Measurements from ENCODE around the gene ASAH2. TPM values are rescaled to one million over a fixed set of nuclear protein-coding genes. Genes with fewer than 3 reads are reported as not detected.
"Not testable (repeated sequence)": the region's sequence is repeated elsewhere in the genome, so short reads cannot be mapped to it uniquely, and the experiment has no call there.

The ASAH2 gene
- total RNA-seq, 4 donors from 2014 or later, result 0.37 to 1.6 (median 0.49) TPM

DNA sequence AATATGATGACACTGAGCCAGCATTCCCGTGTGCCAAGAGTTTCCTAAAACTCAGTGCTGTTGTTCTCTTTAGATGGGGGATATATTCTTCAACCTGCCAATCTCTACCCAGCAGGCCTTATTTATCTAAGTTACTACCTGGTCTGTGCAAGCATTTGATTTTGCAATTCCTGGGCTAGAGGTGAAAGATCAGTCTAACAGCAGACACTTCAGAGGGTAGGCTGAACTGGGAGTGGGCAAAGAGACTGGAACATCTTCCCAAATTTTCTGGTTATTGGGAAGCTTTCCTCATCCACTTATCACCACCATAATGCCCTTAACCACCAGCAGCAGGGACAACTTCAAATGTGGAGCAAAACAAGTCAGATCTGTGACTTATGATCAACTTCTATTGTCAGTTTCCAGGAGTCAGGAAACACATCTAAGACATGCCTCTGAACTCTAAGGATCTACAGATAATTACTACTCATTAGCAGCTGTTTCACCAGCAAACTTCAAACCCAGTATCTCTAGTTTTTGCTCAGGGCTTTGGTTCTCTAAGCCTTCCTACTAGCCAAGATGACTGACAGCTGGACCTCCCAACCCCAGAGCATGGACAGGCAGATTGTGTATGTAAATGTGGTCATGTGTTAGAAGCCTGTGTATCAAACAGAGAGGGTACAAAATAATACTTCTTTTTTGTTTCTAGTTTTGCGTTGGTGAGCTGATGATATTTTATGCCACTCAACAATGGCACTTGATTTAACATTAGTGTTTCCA lies 1.0 kb downstream of the ASAH2 start:
- ATAC-seq (ENCODE audit: low FRiP score), result no peak
- no peak for DNase-seq (ENCODE audit: low spot score)
- TF ChIP-seq, protein P1, sequence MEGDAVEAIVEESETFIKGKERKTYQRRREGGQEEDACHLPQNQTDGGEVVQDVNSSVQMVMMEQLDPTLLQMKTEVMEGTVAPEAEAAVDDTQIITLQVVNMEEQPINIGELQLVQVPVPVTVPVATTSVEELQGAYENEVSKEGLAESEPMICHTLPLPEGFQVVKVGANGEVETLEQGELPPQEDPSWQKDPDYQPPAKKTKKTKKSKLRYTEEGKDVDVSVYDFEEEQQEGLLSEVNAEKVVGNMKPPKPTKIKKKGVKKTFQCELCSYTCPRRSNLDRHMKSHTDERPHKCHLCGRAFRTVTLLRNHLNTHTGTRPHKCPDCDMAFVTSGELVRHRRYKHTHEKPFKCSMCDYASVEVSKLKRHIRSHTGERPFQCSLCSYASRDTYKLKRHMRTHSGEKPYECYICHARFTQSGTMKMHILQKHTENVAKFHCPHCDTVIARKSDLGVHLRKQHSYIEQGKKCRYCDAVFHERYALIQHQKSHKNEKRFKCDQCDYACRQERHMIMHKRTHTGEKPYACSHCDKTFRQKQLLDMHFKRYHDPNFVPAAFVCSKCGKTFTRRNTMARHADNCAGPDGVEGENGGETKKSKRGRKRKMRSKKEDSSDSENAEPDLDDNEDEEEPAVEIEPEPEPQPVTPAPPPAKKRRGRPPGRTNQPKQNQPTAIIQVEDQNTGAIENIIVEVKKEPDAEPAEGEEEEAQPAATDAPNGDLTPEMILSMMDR (IDR thresholded peaks at IDR 0.05), result no peak

- no peak for DNase-seq (ENCODE audit: low spot score)
- ATAC-seq (ENCODE audit: low FRiP score), result no peak
- TF ChIP-seq, protein P1 (IDR thresholded peaks at IDR 0.05), result no peak
Observed at GRCh38 chr10:50248598-50248997, 2.7 kb downstream of the ASAH2 start.

DNA sequence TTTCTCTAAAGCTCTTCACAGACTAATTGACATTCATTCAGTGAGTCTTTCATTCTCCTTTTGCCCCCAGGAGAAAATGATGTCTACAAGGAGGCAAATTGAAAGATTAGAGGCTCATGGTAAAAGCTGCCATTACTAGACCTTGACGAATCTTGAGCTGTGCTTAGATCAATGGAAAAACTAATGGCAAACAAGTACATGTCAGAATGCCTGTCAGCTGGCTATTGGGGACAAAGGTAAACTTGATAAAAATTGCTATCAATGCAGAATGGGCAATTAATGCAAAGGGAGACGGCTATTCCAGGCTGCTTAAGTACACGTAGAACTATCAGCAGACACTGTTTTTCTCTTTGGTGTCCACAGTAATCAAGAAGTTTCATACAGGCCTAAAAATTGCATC lies 3.3 kb downstream of the ASAH2 start:
- DNase-seq (ENCODE audit: low spot score), result no peak
- TF ChIP-seq, protein P1 (IDR thresholded peaks at IDR 0.05), result no peak
- no peak for ATAC-seq (ENCODE audit: low FRiP score)

GRCh38 chr10:50244201-50244600 lies 7.1 kb downstream of the ASAH2 start:
- DNase-seq (ENCODE audit: low spot score) (no peak), ATAC-seq (ENCODE audit: low FRiP score) (no peak)
- TF ChIP-seq, protein P1 (IDR thresholded peaks at IDR 0.05), result no peak

DNA sequence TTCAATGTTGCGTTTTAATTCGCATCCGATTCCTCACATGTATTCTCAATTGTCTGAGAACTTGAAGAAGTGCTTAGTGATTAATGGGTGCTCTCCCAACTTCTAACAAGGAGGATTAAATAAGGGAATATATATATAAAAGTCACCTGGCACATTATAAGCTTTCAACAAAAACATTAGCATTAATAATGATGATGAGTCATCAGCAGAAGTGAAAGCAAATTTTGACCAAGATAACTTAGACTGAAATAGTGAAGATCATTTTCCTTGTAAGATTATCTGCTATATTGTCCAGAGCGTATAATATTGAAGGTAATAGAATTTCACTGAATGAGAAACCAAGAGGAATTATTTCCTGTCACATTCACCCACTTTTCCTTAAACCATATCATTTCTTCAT lies 8.5 kb downstream of the ASAH2 start:
- TF ChIP-seq, protein P1 (IDR thresholded peaks at IDR 0.05), result no peak
- DNase-seq (ENCODE audit: low spot score) (no peak), ATAC-seq (ENCODE audit: low FRiP score) (no peak)

GRCh38 chr10:50241478-50241877 lies 9.8 kb downstream of the ASAH2 start:
- DNase-seq (ENCODE audit: low spot score); ATAC-seq (ENCODE audit: low FRiP score): not testable (repeated sequence)

DNA sequence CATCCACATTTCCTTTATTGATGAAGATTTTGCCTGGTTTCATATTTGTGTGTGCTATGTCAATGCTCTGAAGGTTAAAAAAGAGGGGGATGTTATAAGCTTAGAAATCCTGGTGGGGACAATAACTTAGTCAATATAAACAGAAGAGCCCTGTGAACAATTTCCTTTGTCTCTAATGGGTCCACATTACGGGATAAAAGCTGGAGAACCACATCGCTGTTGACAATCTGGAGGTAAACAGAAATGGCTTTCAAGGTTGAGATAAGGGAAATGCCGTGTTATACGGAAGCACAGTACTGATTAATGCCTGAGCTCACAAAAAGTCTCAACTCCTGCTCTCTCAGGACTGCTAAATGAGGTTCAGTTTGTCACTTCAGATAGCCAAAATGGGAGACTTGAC lies 16.8 kb downstream of the ASAH2 start:
- no peak for DNase-seq (ENCODE audit: low spot score)
- ATAC-seq (ENCODE audit: low FRiP score), result no peak
- TF ChIP-seq, protein P1 (IDR thresholded peaks at IDR 0.05), result no peak

Measured in omental fat pad (tissue), 4 donors.